HUDEP-2 (cell line): ENCODE results near the gene KLHDC4.
"Not testable (repeated sequence)": the region's sequence is repeated elsewhere in the genome, so short reads cannot be mapped to it uniquely, and the experiment has no call there.

Experiments used
- DNase-seq, 76 experiments: peaks; one replicate each; lab custom pipeline; 2025; ENCODE audit not compliant: unreplicated experiment in 76 of 76; lab: John Stamatoyannopoulos, UW

The KLHDC4 gene

DNA sequence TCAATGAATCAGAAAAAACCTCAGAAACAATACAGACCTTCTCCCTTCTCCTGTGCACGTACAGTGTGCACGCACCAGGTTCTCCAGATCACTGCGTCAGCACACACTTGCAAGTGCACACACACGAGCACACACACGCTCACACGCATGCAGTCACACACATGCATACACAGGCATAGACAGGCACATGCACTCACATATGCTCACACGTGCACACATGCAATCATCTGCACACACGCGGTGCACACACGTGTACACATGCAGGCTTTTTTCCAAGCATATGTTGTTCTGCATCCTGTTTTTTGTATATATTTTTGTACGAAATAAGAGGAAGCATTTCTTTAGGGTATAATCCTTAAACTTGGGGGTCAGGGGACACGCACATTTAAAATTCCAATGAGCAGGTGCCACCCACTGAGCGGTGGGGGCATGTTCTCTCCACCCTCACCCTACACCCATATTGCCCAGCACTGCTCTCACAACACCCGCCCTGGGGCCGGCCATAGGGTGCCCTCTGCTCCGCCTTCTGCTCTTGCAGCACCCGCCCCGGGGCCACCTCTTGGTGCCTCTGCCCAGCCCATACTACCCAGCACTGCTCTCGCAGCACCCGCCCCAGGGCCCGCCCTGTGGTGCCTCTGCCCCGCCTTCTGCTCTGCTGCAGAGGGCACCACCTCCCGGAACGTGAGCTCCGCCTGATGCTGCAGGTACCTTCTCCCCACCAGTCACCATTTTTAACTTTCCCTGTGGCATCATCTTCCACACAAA, 20.9 kb downstream of the KLHDC4 start:
- DNase-seq, result peak in 56 of 76 experiments; percentile 6 to 76 (median 46)

DNA sequence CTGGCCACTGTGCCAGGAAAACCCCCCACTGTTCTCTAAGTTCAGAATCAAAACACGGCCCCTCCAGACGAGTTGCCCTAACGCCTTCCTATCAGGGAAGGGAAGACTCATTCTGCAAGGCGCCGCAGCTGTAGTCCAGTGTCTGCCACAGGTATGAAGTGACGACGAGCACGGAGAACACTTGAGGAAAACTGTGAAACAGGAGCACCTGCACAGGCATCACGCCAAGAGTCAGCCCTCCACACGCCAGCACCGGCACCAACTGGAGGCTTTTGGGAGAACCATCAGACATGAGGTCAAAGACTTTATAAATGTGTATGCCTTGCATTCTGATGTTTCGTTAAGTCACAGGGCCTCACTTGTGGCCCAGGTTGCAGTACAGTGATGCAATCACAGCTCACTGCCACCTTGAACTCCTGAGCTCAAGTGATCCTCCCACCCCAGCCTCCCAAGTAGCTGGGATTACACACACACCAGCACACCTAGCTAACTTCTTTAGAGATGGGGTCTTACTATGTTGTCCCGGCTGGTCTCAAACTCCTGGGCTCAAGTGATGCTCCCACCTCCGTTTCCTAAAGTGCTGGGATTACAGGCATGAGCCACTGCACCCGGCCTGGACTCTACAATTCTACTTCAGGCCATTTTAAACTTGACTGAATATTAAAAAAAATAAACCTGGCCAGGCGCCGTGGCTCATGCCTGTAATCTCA, 22.9 kb downstream of the KLHDC4 start:
- DNase-seq, result no peak

DNA sequence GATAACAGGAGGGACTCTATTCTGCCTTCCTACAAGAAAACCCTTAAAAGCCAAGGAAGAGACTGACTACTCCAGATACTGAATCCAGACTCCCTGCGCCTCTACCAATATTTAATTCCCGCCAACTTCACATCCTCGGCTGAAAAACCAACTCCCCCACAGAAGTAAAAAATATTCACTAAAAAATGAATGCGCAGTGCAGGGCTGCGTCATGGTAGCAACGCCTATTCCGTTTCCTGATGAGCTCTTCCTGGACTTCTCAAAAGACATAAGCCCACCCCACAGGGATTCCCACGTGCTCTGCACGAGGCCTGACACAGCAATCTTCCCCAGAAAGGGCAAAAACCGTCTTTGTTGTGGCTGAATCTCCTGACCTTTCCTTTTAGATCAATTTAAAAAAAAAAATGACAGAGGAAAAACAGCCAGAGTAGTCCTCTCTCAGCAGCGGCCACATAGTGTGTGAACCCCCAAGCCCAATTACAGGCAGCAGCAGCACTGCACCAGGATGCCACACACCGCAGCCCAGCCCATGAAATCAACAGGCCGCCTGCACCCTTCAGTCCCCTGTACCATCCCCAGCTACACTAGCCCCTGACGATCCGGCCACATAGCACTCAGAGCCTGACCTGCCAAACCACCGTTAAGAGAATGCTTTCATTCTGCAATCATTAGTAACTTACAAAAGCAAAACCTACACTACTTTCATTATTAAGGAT, 23.9 kb downstream of the KLHDC4 start:
- DNase-seq, result no peak

DNA sequence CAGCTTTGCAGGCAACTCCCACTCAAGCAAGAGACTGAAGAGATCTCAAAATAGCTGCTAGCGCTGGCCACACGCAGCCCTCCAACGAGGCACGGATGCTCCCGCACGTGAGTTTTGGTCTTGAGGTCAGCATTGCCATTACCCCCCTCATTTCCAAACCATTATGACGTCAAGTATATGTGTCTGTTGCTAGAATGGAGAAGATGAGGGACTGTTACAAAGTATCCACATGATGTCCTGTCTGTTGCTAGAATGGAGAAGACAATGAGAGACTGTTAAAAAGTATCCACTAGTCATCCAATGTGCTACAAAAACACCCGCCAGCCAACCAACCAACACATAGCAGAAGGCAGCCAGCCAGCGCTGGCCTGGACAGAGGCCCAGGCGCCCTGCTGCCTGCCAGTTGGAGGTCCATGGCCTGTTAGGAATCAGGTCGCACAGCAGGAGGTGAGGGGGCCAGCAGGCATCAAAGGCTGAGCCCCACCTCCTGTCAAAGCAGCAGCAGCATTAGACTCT, 24.8 kb downstream of the KLHDC4 start:
- DNase-seq, result no peak

DNA sequence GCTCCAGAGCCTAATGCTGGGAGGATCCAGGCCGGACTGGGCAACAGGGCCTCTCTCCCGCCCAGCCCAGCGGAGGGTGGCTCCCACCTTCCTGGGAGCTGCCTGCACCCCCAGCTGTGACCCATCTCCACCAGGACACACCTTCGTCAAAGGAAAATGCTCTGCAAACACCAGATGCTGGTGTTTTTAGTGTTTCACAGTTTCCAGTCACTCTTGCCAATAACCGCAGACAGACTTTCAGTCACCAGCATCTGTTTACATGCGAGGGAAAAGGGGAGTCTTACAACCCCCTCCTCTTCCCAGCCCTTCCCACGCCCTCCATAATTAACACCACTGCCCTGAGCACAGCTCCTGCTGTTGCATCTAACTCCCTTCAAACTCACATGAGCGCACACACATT, 25.3 kb downstream of the KLHDC4 start:
- DNase-seq, result no peak

DNA sequence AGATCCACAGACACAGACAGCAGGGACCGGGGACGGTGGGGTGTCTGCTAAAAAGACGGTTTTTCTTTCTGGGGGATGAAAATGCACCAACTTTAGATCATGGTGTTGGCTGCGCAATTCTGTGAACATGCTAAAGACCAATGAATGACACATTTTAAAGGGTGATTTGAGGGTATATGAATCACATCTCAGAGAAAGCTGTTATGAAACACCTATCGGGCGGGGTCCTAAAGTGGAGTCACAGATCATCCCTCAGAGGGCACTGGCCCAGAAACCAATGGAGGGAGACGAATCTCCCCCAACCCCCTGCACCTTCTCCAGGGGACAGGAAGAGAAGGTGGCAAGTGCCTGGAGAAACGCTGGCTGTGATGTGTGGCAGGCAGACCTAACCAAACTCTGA, 26.0 kb downstream of the KLHDC4 start:
- DNase-seq, result no peak

DNA sequence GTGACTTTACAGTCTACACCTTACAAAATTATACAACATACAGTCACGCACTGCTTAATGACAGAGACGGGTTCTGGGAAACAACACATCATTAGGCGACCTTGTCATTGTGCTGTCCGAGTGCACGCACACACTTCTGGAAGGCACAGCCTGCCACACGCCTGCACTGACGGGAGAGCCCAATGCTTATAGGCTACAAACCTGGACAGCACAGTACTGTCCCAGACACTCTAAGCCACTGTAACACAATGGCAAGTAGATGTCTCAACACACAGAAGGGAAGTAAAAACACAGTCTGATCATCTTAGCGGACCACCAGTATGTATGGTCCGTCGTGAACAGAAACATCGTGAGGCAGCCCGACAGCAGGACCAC, 29.8 kb downstream of the KLHDC4 start:
- DNase-seq, result no peak

DNA sequence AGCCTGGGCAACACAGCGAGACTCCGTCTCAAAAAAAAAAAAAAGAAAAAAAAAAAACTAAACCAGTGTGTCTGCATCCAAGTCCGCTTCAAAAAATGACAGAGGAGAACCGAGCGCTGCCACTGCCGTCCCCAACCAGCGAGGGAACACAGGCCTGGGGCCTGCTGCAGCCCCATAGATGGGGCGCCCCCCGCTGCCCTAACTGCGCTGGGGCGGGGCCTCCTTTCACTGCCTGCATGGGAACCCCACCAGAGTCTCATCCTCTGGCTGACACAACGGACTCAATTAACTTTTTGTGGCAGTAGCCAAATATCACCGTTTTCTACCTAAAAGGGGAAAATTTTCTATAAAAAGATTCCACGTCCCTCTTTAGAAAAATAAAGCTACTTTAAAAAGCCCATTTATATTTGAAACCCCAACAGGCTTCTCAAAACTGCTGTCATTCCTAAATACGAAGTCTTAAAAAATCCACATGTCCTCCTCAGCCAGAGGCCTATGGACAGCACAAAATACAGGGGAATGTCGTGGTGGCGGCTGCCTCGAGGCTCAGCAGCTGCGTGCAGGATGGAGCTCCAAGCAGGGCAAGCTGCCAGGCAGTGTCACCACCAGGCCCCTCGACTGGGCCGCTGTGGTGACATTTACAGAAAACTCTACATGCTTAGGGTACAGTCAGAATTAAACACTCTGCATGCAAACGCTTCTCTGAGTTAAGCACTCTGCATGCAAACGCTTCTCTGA, 30.3 kb downstream of the KLHDC4 start:
- no peak for DNase-seq

DNA sequence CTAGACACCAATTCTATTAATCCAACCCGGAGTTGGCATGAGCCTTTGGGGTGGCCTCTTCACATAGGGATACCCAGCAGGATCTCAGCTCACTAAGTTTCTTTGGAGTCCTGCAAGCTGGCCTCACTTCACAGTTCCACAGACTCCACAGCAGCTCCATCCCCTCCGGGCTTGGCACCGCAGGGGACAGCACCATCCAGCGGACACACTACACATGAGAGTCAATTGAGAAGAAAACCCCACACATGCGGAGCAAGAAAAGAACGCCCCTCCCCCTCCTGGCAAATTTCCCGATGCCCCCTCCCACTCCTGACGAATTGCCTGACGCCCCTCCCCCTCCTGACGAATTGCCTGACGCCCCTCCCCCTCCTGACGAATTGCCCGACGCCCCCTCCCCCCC, 31.1 kb downstream of the KLHDC4 start:
- no peak for DNase-seq

DNA sequence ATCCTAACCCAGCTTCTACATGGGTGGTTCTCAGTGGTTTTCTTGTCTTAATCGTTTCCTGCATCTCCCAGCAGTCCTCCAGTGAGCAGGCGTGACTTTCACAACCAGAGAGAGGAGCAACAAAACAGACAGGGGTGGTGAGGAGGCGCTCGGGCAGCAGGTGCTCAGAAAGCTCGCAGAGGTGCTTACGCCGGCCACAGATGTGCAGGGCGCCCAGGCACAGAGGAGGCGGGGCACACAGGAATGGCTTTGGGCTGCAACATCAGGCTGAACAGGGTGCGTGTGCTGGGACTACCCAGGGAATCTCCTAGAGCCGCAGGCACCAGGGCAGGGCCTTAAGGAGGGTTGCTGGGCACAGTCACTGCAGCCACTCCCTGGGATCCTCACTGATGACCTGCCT, 32.6 kb downstream of the KLHDC4 start:
- DNase-seq, result no peak

DNA sequence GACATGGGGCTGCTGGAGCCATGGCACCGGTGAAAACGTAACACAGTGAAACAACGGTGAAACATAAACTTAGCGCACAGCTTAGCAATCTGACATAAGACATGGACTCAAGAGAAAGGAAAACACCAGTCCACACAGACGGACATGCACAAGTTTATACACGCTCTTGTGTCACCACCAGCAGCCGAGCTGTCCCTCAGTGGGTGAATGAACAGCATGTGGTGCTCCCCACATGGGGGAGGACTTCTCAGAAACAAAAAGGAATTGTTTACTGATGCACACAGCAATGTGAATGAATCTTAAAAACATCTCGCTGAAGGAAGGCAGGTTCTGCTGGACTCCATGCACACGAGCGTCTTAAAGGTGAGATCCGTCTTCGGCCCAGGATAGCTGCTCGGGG, 34.2 kb downstream of the KLHDC4 start:
- no peak for DNase-seq

DNA sequence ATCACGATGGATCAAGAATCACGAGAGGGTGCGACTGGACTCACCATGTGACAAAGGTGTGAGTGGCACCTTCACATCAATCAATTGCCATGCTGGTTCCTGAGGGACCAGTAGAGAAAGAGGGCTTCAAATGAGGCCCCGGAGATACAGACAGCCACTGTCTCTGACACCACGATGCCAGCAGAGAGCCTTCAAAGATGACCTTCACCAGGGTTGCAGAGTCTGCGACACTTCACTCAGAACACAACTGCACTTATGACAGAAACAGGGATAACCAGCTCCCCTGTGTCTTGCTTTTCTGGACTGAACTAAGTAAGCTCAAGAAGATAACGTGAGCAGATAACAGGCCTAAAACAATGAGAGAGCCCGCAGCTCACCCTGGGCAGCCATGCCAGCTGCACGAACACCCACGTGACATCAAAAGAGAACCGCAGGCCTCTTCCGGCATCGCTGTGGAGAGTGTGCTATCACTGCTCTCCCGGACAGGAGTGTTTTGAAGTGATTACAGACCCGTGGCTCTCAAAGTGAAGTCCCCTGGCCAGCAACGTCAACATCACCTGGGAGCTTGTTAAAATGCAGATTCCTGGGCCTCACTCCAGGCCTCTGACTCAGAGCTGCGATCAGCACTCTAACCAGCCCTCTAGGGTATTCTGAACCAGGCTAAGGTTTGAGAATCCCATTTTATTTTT, 36.4 kb downstream of the KLHDC4 start:
- no peak for DNase-seq

DNA sequence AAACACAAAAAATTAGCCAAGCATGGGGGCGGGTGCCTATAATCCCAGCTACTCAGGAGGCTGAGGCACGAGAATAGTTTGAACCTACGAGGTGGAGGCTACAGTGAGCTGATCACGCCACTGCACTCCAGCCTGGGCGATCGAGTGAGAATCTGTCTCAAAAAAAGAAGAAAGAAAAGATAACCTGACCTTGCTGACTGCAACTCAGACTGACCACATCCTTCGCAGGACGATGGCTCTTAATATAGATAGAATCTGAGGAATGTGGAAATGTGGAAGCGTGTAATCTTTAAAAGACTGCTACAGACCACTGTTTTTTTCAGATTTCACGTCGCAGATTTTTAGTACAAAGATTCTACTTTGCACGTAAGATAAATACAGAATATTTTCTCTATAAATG, 37.8 kb downstream of the KLHDC4 start:
- no peak for DNase-seq

DNA sequence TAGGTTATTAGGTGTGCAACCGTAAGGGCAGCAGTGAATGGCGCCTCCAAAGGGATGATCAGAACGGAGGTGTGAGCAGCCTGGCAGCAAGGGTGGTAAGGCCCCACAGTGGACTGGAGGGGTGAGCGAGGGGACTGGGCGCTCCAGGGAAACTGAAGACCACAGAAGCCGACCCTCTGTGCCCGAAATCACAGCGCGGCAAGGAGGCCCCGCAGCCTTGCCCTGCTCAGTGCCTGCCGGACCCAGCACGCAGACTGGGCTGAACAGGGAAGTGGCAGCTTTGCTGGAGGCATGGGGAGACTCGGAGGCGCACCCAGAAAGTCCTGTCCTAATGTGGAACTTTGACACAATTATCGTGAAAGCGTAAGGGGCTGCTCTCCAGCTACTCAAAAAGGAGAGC, 38.4 kb downstream of the KLHDC4 start:
- no peak for DNase-seq

DNA sequence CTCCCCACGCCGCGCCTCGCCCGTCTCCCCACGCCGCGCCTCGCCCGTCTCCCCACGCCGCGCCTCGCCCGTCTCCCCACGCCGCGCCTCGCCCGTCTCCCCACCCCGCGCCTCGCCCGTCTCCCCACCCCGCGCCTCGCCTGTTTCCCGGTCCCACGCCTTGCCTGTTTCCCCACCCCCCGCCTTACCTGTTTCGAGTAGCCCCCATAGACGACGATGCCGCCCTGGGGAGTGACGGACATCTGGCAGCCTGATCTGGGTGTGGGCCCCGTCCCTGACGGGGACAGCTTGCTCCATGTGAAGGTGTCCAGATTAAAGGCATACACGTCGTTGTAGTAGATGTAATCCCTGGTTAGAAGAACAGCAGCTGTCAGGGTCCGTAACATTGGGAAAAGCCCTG, 39.2 kb downstream of the KLHDC4 start:
- not testable (repeated sequence) for DNase-seq

DNA sequence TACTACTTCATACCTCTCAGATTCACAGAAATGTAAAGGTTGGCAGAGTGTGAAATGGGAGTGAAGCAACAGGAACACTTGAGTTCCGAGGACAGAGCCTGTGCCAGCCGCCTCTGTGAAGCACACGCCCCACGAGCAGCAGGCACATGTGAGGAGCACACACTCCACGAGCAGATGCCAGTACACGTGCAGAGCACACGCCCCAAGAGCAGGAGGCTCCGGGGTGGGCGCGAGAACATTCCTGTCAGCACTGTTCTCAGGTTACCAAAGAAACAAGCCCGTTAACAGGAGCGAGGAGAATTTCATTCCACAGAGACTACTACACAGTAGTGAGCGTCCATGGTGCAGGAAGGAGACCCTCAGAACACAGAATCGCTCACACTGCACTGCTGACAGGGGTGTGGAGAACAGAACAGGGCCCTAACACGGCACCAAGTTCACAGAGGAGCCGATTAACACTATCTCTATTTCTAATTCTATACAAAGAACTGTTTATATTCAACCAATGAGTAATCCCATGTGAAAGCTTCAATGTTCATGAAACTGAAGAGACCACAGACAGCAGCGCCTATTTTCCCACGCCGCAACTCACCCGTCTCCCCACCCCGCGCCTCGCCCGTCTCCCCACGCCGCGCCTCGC, 40.1 kb downstream of the KLHDC4 start:
- DNase-seq, result no peak

DNA sequence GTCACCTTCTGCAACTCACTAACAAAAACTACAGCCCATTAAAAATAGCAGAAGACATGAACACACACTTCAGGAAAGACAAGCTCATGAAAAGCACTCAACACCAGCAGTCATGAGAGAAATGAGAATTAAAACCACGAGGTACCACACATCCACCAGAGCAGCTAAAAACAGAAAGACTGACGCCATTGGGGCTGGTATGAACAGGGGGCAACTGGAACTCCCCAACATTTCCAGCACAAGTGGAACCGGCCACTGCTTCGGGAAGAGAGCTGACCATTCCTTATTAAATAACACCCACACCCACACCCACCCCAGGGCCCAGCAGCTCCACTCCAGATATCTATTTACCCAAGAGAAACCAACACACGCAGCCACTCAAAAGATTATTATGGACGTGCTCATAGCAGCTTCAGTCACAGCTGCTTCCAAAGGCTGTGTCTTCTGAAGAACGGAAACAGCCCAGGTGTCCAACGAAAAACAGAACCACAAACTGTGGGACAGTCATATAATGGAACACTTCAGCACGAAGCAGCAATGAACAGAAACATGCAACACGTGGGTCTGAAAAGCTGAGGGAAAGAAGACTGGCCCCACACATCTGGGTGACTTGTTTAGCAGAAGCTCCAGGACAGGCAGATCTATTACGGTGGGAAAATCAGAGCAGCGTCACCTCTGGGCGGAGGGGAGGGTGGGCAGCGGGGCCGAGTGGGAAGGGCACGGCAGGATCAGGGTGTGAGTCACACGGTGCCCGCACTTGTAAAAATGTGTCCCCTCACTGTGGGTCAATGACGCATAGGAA, 41.1 kb downstream of the KLHDC4 start:
- DNase-seq, result no peak

DNA sequence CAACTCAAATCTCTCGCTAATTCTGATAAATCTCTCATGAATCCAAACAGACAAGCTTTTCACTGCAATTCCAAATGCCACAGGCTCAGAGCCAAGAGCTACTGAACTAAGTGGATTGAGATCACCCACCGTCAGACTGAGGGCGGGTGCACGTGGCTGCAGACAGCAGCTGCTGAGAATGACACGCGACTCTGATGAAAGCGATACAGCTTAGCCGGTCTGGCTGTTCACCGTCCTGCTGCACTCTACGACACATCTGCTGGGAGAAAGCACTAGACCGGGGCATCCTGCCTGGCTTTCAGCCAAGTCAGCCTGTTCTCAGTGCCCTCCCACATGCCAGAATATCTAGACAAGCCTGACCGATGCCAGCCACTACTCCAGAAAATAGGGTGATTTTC, 42.6 kb downstream of the KLHDC4 start:
- peak in 64 of 76 experiments; percentile 11 to 78 (median 56) for DNase-seq

DNA sequence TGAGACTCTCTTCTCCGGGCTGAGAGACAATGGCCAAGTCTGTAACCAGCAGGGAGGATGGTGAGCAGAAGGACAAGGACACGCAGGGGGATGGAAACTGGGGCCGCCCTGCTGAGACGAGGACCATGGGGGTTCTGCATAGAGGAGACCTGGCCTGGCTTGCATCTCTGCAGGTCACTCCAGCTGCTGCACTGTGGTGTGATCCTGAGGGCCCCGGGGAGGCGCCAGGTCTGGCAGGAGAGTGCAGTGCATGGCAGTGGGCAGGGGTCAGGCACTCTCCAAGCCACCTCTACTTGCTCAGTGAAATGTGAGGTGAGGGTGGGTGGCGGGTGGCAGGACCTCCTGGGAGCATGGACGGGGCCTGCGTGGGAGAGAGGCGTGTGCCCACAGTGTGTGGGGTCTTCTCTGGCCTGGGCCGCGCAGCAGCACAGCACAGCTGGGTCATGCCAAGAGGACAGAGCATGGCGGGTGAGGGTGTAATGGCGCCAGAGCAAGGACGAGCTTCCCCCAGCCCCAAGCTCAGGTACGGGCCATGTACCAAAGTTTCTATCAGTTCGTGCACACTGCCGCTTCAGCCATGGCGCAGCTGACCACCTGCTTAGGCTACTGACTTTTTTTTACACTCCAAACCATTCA, 43.1 kb downstream of the KLHDC4 start:
- no peak for DNase-seq
